Astrocyte (in vitro differentiated cells and primary cell): ENCODE results near the gene YPEL1. TPM values are rescaled to one million over a fixed set of nuclear protein-coding genes. Genes with fewer than 3 reads are reported as not detected.

Source experiments
- DNase-seq: peaks from one replicate; pipeline ENCODE4 v3.0.0-alpha.2; 2010; ENCODE audit warnings: low read depth
- FAIRE-seq: peaks from 2 replicates; lab custom pipeline; 2011; peaks lifted over from hg19 to GRCh38; lab: Jason Lieb, UNC
- H2AFZ ChIP-seq: 2 replicates; pipeline ENCODE4 v1.6.0; 2012; ENCODE audit warnings: low read depth, low read length, inconsistent platforms
- H3K27ac ChIP-seq: 2 replicates; pipeline ENCODE4 v1.5.1; 2011; ENCODE audit warnings: low read depth, low read length, inconsistent platforms
- H3K27me3 ChIP-seq: 2 replicates; pipeline ENCODE4 v1.6.0; 2011; ENCODE audit warnings: low read length, inconsistent platforms; ENCODE audit not compliant: insufficient read depth
- H3K36me3 ChIP-seq: 2 replicates; pipeline ENCODE4 v1.5.1; 2011; ENCODE audit warnings: low read length, inconsistent platforms; ENCODE audit not compliant: insufficient read depth
- H3K4me1 ChIP-seq: 2 replicates; pipeline ENCODE4 v1.5.1; 2011; ENCODE audit warnings: low read length, inconsistent platforms; ENCODE audit not compliant: insufficient read depth
- H3K4me2 ChIP-seq: 2 replicates; pipeline ENCODE4 v1.6.0; 2012; ENCODE audit warnings: low read length, inconsistent platforms
- H3K4me3 ChIP-seq: 2 replicates; pipeline ENCODE4 v1.5.1; 2011; ENCODE audit warnings: low read depth, mild to moderate bottlenecking, low read length, inconsistent platforms; ENCODE audit not compliant: insufficient read depth
- H3K79me2 ChIP-seq: 2 replicates; pipeline ENCODE4 v1.6.0; 2012; ENCODE audit warnings: mild to moderate bottlenecking, low read length, inconsistent platforms; ENCODE audit not compliant: insufficient read depth
- H3K9ac ChIP-seq: 2 replicates; pipeline ENCODE4 v1.6.0; 2012; ENCODE audit warnings: mild to moderate bottlenecking, low read length, inconsistent platforms
- H3K9me3 ChIP-seq: 2 replicates; pipeline ENCODE4 v1.5.1; 2012; ENCODE audit warnings: low read depth, mild to moderate bottlenecking, low read length, inconsistent platforms; ENCODE audit not compliant: insufficient read depth
- H4K20me1 ChIP-seq: 2 replicates; pipeline ENCODE4 v1.6.0; 2012; ENCODE audit warnings: low read length, inconsistent platforms; ENCODE audit not compliant: insufficient read depth
- H3K27ac Mint-ChIP-seq: one replicate; pipeline ENCODE4 v1.8.0; 2021; ENCODE audit warnings: mild to moderate bottlenecking, mixed read lengths; ENCODE audit not compliant: unreplicated experiment
- H3K27me3 Mint-ChIP-seq: one replicate; pipeline ENCODE4 v1.8.0; 2021; ENCODE audit warnings: low read depth, mixed read lengths; ENCODE audit not compliant: unreplicated experiment
- H3K36me3 Mint-ChIP-seq: one replicate; pipeline ENCODE4 v1.8.0; 2021; ENCODE audit warnings: low read depth, mixed read lengths; ENCODE audit not compliant: unreplicated experiment
- H3K4me1 Mint-ChIP-seq: one replicate; pipeline ENCODE4 v1.8.0; 2021; ENCODE audit warnings: low read depth, mixed read lengths; ENCODE audit not compliant: unreplicated experiment
- H3K4me3 Mint-ChIP-seq: one replicate; pipeline ENCODE4 v1.8.0; 2021; ENCODE audit warnings: mild to moderate bottlenecking, moderate library complexity, mixed read lengths; ENCODE audit not compliant: unreplicated experiment
- H3K9me3 Mint-ChIP-seq: one replicate; pipeline ENCODE4 v1.8.0; 2021; ENCODE audit warnings: mild to moderate bottlenecking, mixed read lengths; ENCODE audit not compliant: unreplicated experiment
- CTCF ChIP-seq: IDR thresholded peaks from 2 replicates; pipeline ENCODE4 v1.5.1; 2011; ENCODE audit warnings: low read depth, mild to moderate bottlenecking, inconsistent platforms, low read length, moderate library complexity; ENCODE audit not compliant: insufficient read depth
- EZH2 ChIP-seq: IDR thresholded peaks from 2 replicates; pipeline ENCODE4 v1.6.1; 2012; ENCODE audit warnings: mild to moderate bottlenecking, low read length, inconsistent platforms; ENCODE audit not compliant: insufficient read depth
- total RNA-seq: library from RNA; stranded (reverse); gene quantifications from 2 replicates; pipeline ENCODE4 v1.2.1, GENCODE V29; 2021

Gene YPEL1
- total RNA-seq, 1 donor from 2014 or later = 0.86 TPM

GRCh38 chr22:21652010-21652546 lies 83.5 kb downstream of the YPEL1 start:
- H3K4me2 ChIP-seq = peak overlapping the region; percentile 89
- peaks cover 9% of the 10 kb centered on the region for H4K20me1 ChIP-seq
- peaks cover 8% of the 10 kb centered on the region for H3K36me3 ChIP-seq
- no peaks in the 10 kb centered on the region for H3K9me3 ChIP-seq
- H2AFZ ChIP-seq = peak overlapping the region; percentile 77
- TF ChIP-seq EZH2 (no peak), CTCF (no peak)
- H3K4me1 ChIP-seq = peaks cover 19% of the 10 kb centered on the region
- FAIRE-seq (no peak), DNase-seq (peak; percentile 71)
- peak overlapping the region; percentile 90 for H3K4me3 Mint-ChIP-seq
- peak overlapping the region; percentile 78 for H3K9ac ChIP-seq
- H3K4me3 ChIP-seq = peak overlapping the region; percentile 75
- H3K27me3 ChIP-seq = no peaks in the 10 kb centered on the region
- H3K36me3 Mint-ChIP-seq = no peaks in the 10 kb centered on the region
- peak overlapping the region; percentile 51 for H3K27ac ChIP-seq
- H3K79me2 ChIP-seq = peaks cover 17% of the 10 kb centered on the region
- H3K27me3 Mint-ChIP-seq = peaks cover 4% of the 10 kb centered on the region
- H3K4me1 Mint-ChIP-seq = no peaks in the 10 kb centered on the region
- H3K9me3 Mint-ChIP-seq = no peaks in the 10 kb centered on the region
- no peak overlapping the region for H3K27ac Mint-ChIP-seq

GRCh38 chr22:21651521-21652009 lies 84.0 kb downstream of the YPEL1 start:
- Histone ChIP-seq H2AFZ (peak overlapping the region; percentile 77), H3K4me1 (peaks cover 18% of the 10 kb centered on the region), H3K79me2 (peaks cover 17% of the 10 kb centered on the region), H4K20me1 (peaks cover 14% of the 10 kb centered on the region), H3K4me2 (peak overlapping the region; percentile 89), H3K4me3 (peak overlapping the region; percentile 75), H3K9me3 (no peaks in the 10 kb centered on the region), H3K36me3 (peaks cover 8% of the 10 kb centered on the region), H3K9ac (peak overlapping the region; percentile 78), H3K27ac (peak overlapping the region; percentile 51), H3K27me3 (no peaks in the 10 kb centered on the region)
- TF ChIP-seq EZH2 (no peak), CTCF (no peak)
- peak overlapping the region; percentile 41 for H3K27ac Mint-ChIP-seq
- H3K36me3 Mint-ChIP-seq = peaks cover under 1% of the 10 kb centered on the region
- DNase-seq (no peak), FAIRE-seq (no peak)
- no peaks in the 10 kb centered on the region for H3K27me3 Mint-ChIP-seq
- H3K9me3 Mint-ChIP-seq = no peaks in the 10 kb centered on the region
- H3K4me1 Mint-ChIP-seq = peaks cover under 1% of the 10 kb centered on the region
- peak overlapping the region; percentile 90 for H3K4me3 Mint-ChIP-seq
